NCI-H1092 (cell line): ENCODE data around the gene OR2F1.
"Not testable (repeated sequence)": the region's sequence is repeated elsewhere in the genome, so short reads cannot be mapped to it uniquely, and the experiment has no call there.

Source experiments
- DNase-seq: peaks from one replicate; lab custom pipeline; 2025; lab: John Stamatoyannopoulos, UW

The OR2F1 gene

DNA sequence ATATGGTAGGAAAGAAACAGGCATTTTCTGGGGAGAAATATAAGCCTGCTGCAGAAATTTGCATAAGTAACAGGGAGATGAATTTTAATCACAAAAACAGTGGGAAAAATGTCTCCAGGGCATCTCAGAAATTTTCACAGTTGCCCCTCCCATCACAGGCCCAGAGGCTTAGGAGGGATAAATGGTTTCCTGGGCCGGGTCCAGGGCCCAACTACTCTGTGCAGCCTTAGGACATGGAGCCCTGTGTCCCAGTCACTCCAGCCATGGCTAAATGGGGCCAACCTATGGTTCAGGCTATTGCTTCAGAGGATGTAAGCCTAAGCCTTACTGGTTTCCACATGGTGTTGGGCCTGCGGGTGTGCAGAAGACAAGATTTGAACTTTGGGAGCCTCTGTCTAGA is 54.7 kb downstream of the OR2F1 start:
- DNase-seq = no peak

DNA sequence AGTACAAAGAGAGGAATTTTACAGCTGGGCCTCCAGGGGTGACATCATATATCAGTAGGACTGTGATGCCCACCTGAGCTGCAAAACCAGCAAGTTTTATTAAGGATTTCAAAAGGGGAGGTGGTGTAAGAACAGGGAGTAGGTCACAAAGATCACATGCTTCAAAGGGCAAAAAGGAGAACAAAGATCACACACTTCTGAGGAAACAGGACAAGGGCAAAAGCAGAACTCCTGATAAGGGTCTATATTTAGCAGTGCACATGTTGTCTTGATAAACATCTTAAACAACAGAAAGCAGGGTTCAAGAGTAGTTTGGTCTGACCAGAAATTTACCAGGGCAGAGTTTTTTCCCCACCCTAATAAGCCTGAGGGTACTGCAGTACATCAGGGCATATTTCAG is 55.4 kb downstream of the OR2F1 start:
- not testable (repeated sequence) for DNase-seq

DNA sequence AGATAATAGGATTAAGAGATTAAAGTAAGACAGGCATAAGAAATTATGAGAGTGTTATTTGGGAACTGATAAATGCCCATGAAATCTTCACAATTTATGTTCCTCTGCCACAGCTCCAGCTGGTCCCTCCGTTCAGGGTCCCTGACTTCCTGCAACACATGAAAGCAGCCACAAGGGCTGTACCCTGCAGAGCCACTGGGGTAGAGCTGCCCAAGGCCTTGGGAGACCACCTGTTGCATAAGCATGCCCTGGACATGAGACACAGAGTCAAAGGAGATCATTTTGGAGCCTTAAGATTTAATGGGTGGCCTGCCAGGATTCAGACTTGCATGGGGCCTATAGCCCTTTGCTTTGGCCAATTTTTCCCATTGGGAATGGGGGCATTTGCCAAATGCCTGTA is 56.2 kb downstream of the OR2F1 start:
- not testable (repeated sequence) for DNase-seq

DNA sequence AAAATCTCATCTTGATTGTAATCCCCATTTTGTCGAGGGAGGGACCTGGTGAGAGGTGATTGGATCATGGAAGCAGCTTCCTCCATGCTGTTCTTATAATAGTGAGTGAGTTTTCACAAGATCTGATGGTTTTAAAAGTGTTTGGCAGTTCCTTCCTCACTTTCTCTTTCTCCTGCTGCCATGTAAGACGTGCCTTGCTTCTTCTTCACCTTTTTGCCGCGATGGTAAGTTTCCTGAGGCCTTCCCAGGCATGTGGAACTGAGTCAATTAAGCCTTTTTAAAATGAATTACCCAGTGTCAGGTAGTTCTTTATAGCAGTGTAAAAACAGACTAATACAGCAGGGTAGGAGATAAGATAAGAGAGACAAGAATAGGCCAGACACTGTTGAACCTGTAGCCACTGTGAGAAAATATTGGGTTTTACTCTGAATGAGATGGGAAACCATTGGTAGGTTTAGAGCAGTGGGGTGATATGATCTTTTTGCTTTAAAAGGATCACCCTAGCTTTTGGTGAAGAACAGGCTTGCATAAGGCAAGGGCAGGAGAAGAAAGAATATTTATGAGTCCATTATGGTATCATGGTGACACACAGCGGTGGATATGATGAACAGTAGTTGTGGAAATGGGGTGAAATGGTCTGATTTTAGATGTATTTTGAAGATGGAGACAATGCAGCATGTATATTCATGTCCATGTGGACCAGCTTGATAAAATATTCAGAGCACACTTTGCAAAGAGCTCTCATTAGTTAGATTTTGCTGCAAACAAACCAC is 57.0 kb downstream of the OR2F1 start:
- no peak for DNase-seq
